ENCODE data around the gene HHLA2. TPM values are rescaled to one million over a fixed set of nuclear protein-coding genes. Genes with fewer than 3 reads are reported as not detected.
"Not testable (repeated sequence)": the region's sequence is repeated elsewhere in the genome, so short reads cannot be mapped to it uniquely, and the experiment has no call there.

Gene HHLA2
- total RNA-seq: 1 to 10 TPM; 5.2 to 9.4 TPM

- CTCF ChIA-PET: interaction anchor here (0.8 to 2.1 kb wide), 3 partner anchors 46 to 143 kb away, joined by 4 to 11 read pairs (median 4); partner anchors contain the start of gene IFT57
- H3K4me1 Mint-ChIP-seq: peaks cover 89% of the 10 kb centered on the region
- peak within 1 kb of the TSS; percentile 65 for H3K27ac Mint-ChIP-seq
- peaks cover 13% of the 10 kb centered on the region for H3K36me3 Mint-ChIP-seq
- ATAC-seq (peak; percentile 75), DNase-seq (peak; percentile 64)
- H3K4me3 Mint-ChIP-seq: peak within 1 kb of the TSS; percentile 63
- no peaks in the 10 kb centered on the region for H3K27me3 Mint-ChIP-seq
- peaks cover 6% of the 10 kb centered on the region for H3K9me3 Mint-ChIP-seq (ENCODE audit: low read depth)
Observed at GRCh38 chr3:108296239-108296638, at the start of gene HHLA2. Gene HHLA2, plus strand, starts transcription at chr3:108296548. Its CDS starts 55,266 bp downstream, at chr3:108351814.

- Mint-ChIP-seq H3K27ac (no peak overlapping the region), H3K36me3 (peaks cover 13% of the 10 kb centered on the region), H3K4me1 (peaks cover 22% of the 10 kb centered on the region), H3K9me3 (ENCODE audit: low read depth) (peaks cover 5% of the 10 kb centered on the region), H3K4me3 (no peak overlapping the region), H3K27me3 (no peaks in the 10 kb centered on the region)
- DNase-seq: no peak
- no peak for ATAC-seq
- CTCF ChIA-PET: no interaction called here
Observed at GRCh38 chr3:108250626-108251025, 45.7 kb upstream of the HHLA2 start.

GRCh38 chr3:108251265-108251664 lies 45.1 kb upstream of the HHLA2 start:
- no peak for DNase-seq
- H3K36me3 Mint-ChIP-seq: peaks cover 13% of the 10 kb centered on the region
- no peak overlapping the region for H3K4me3 Mint-ChIP-seq
- ATAC-seq: no peak
- CTCF ChIA-PET: interaction anchor here (1.0 kb wide), 1 partner anchor 70 kb away, joined by 3 read pairs; no protein-coding TSS in a partner anchor
- H3K27me3 Mint-ChIP-seq: no peaks in the 10 kb centered on the region
- no peak overlapping the region for H3K27ac Mint-ChIP-seq
- H3K4me1 Mint-ChIP-seq: peaks cover 22% of the 10 kb centered on the region
- peaks cover 5% of the 10 kb centered on the region for H3K9me3 Mint-ChIP-seq (ENCODE audit: low read depth)

GRCh38 chr3:108251844-108252243 lies 44.5 kb upstream of the HHLA2 start:
- ATAC-seq: peak; percentile 39
- Mint-ChIP-seq H3K27ac (no peak overlapping the region), H3K9me3 (ENCODE audit: low read depth) (peaks cover 5% of the 10 kb centered on the region), H3K4me1 (peaks cover 19% of the 10 kb centered on the region), H3K36me3 (peaks cover 13% of the 10 kb centered on the region), H3K4me3 (no peak overlapping the region), H3K27me3 (no peaks in the 10 kb centered on the region)
- CTCF ChIA-PET: interaction anchor here (1.0 kb wide), 1 partner anchor 70 kb away, joined by 3 read pairs; no protein-coding TSS in a partner anchor
- no peak for DNase-seq

- Mint-ChIP-seq H3K4me1 (peaks cover 16% of the 10 kb centered on the region), H3K27me3 (no peaks in the 10 kb centered on the region), H3K9me3 (ENCODE audit: low read depth) (peaks cover 6% of the 10 kb centered on the region), H3K4me3 (no peak overlapping the region), H3K27ac (no peak overlapping the region), H3K36me3 (peaks cover 13% of the 10 kb centered on the region)
- ATAC-seq (no peak), DNase-seq (no peak)
- CTCF ChIA-PET: interaction anchor here (1.5 kb wide), 1 partner anchor 13 kb away, joined by 5 read pairs; no protein-coding TSS in a partner anchor
Observed at GRCh38 chr3:108255131-108255530, 41.2 kb upstream of the HHLA2 start.

GRCh38 chr3:108264534-108265298 lies 31.6 kb upstream of the HHLA2 start:
- CTCF ChIA-PET; H3K9me3 Mint-ChIP-seq (ENCODE audit: low read depth); H3K27me3 Mint-ChIP-seq; H3K4me1 Mint-ChIP-seq; H3K4me3 Mint-ChIP-seq; ATAC-seq; H3K36me3 Mint-ChIP-seq; DNase-seq; H3K27ac Mint-ChIP-seq: not testable (repeated sequence)

GRCh38 chr3:108268235-108268634 lies 28.1 kb upstream of the HHLA2 start:
- not testable (repeated sequence) for H3K4me1 Mint-ChIP-seq; H3K9me3 Mint-ChIP-seq (ENCODE audit: low read depth); H3K36me3 Mint-ChIP-seq; H3K4me3 Mint-ChIP-seq; H3K27ac Mint-ChIP-seq; DNase-seq; H3K27me3 Mint-ChIP-seq; ATAC-seq
- CTCF ChIA-PET: interaction anchor here (1.3 to 1.4 kb wide), 2 partner anchors 12 to 13 kb away, joined by 3 to 5 read pairs; no protein-coding TSS in a partner anchor

GRCh38 chr3:108271626-108272025 lies 24.7 kb upstream of the HHLA2 start:
- peaks cover 9% of the 10 kb centered on the region for H3K36me3 Mint-ChIP-seq
- H3K4me3 Mint-ChIP-seq: no peak overlapping the region
- H3K27me3 Mint-ChIP-seq: no peaks in the 10 kb centered on the region
- CTCF ChIA-PET: no interaction called here
- no peak for DNase-seq
- H3K9me3 Mint-ChIP-seq (ENCODE audit: low read depth): peaks cover 7% of the 10 kb centered on the region
- no peak for ATAC-seq
- no peaks in the 10 kb centered on the region for H3K4me1 Mint-ChIP-seq
- no peak overlapping the region for H3K27ac Mint-ChIP-seq

GRCh38 chr3:108279066-108279465 lies 17.3 kb upstream of the HHLA2 start:
- H3K36me3 Mint-ChIP-seq: peaks cover 34% of the 10 kb centered on the region
- H3K27ac Mint-ChIP-seq, ATAC-seq, H3K4me3 Mint-ChIP-seq, H3K4me1 Mint-ChIP-seq, CTCF ChIA-PET, H3K27me3 Mint-ChIP-seq, DNase-seq: not testable (repeated sequence)
- peaks cover 23% of the 10 kb centered on the region for H3K9me3 Mint-ChIP-seq (ENCODE audit: low read depth)

GRCh38 chr3:108280476-108280875 lies 15.9 kb upstream of the HHLA2 start:
- H3K27me3 Mint-ChIP-seq: no peaks in the 10 kb centered on the region
- H3K27ac Mint-ChIP-seq: no peak overlapping the region
- peaks cover 23% of the 10 kb centered on the region for H3K9me3 Mint-ChIP-seq (ENCODE audit: low read depth)
- DNase-seq (no peak), ATAC-seq (no peak)
- H3K36me3 Mint-ChIP-seq: peaks cover 35% of the 10 kb centered on the region
- H3K4me3 Mint-ChIP-seq: no peak overlapping the region
- H3K4me1 Mint-ChIP-seq: peaks cover 4% of the 10 kb centered on the region
- CTCF ChIA-PET: no interaction called here

GRCh38 chr3:108281670-108282069 lies 14.7 kb upstream of the HHLA2 start:
- no peak for DNase-seq
- peaks cover 37% of the 10 kb centered on the region for H3K36me3 Mint-ChIP-seq
- no peak for ATAC-seq
- no peaks in the 10 kb centered on the region for H3K27me3 Mint-ChIP-seq
- peaks cover 7% of the 10 kb centered on the region for H3K4me1 Mint-ChIP-seq
- peaks cover 24% of the 10 kb centered on the region for H3K9me3 Mint-ChIP-seq (ENCODE audit: low read depth)
- no peak overlapping the region for H3K27ac Mint-ChIP-seq
- CTCF ChIA-PET: interaction anchor here (0.8 kb wide), 1 partner anchor 13 kb away, joined by 3 read pairs; no protein-coding TSS in a partner anchor
- H3K4me3 Mint-ChIP-seq: no peak overlapping the region

GRCh38 chr3:108283006-108283405 lies 13.3 kb upstream of the HHLA2 start:
- CTCF ChIA-PET: no interaction called here
- no peak for DNase-seq
- no peak overlapping the region for H3K27ac Mint-ChIP-seq
- no peak for ATAC-seq
- H3K9me3 Mint-ChIP-seq (ENCODE audit: low read depth): peaks cover 18% of the 10 kb centered on the region
- no peaks in the 10 kb centered on the region for H3K27me3 Mint-ChIP-seq
- H3K4me1 Mint-ChIP-seq: peaks cover 7% of the 10 kb centered on the region
- H3K36me3 Mint-ChIP-seq: peaks cover 29% of the 10 kb centered on the region
- H3K4me3 Mint-ChIP-seq: no peak overlapping the region

GRCh38 chr3:108283989-108284388 lies 12.4 kb upstream of the HHLA2 start:
- no peaks in the 10 kb centered on the region for H3K27me3 Mint-ChIP-seq
- H3K36me3 Mint-ChIP-seq: peaks cover 25% of the 10 kb centered on the region
- H3K4me3 Mint-ChIP-seq: no peak overlapping the region
- CTCF ChIA-PET: no interaction called here
- ATAC-seq (no peak), DNase-seq (no peak)
- no peak overlapping the region for H3K27ac Mint-ChIP-seq
- peaks cover 18% of the 10 kb centered on the region for H3K9me3 Mint-ChIP-seq (ENCODE audit: low read depth)
- H3K4me1 Mint-ChIP-seq: peaks cover 7% of the 10 kb centered on the region

- ATAC-seq (no peak), DNase-seq (no peak)
- peaks cover 15% of the 10 kb centered on the region for H3K36me3 Mint-ChIP-seq
- H3K4me3 Mint-ChIP-seq: no peak overlapping the region
- no peak overlapping the region for H3K27ac Mint-ChIP-seq
- peaks cover 8% of the 10 kb centered on the region for H3K9me3 Mint-ChIP-seq (ENCODE audit: low read depth)
- CTCF ChIA-PET: no interaction called here
- H3K27me3 Mint-ChIP-seq: no peaks in the 10 kb centered on the region
- peaks cover 7% of the 10 kb centered on the region for H3K4me1 Mint-ChIP-seq
Observed at GRCh38 chr3:108285176-108285575, 11.2 kb upstream of the HHLA2 start.

All from activated CD8-positive, alpha-beta memory T cell treated with anti-CD3 and anti-CD28 coated beads, Interleukin-2, amount 10 ng/mL, durations not matched to agents 7 days and 5 days (primary cell).